Stimulated activated CD4-positive, alpha-beta T cell treated with anti-CD3 and anti-CD28 coated beads, Interleukin-12 subunit alpha, Interleukin-12 subunit beta, amount 100 ng/mL, for 4 hours (primary cell): ENCODE results near the gene SNCA.

ENCODE experiments used
- DNase-seq: peaks from one replicate; pipeline ENCODE4 v3.0.0-alpha.2; 2020

SNCA gene

GRCh38 chr4:89813197-89813596 lies 23.8 kb downstream of the SNCA start:
- DNase-seq: no peak

GRCh38 chr4:89807441-89808140 lies 29.4 kb downstream of the SNCA start:
- DNase-seq: no peak

GRCh38 chr4:89805297-89805696 lies 31.7 kb downstream of the SNCA start:
- DNase-seq: no peak

- DNase-seq: no peak
These were observed 33.0 kb downstream of the SNCA start for GRCh38 chr4:89803915-89804314.

GRCh38 chr4:89803036-89803435 lies 33.9 kb downstream of the SNCA start:
- DNase-seq: no peak

- no peak for DNase-seq
These were observed 36.3 kb downstream of the SNCA start for GRCh38 chr4:89800527-89801103.

- DNase-seq: no peak
These were observed 36.9 kb downstream of the SNCA start for GRCh38 chr4:89800012-89800516.

- DNase-seq: no peak
These were observed 37.9 kb downstream of the SNCA start for GRCh38 chr4:89799071-89799470.

GRCh38 chr4:89797117-89797516 lies 39.8 kb downstream of the SNCA start:
- DNase-seq: no peak

- DNase-seq: no peak
These were observed 48.5 kb downstream of the SNCA start for GRCh38 chr4:89788206-89789072.

- no peak for DNase-seq
These were observed 52.2 kb downstream of the SNCA start for GRCh38 chr4:89784686-89785231.

GRCh38 chr4:89781321-89781720 lies 55.6 kb downstream of the SNCA start:
- no peak for DNase-seq

- no peak for DNase-seq
These were observed 63.2 kb downstream of the SNCA start for GRCh38 chr4:89773805-89774204.

GRCh38 chr4:89769856-89770255 lies 67.1 kb downstream of the SNCA start:
- DNase-seq: no peak

- no peak for DNase-seq
These were observed 69.0 kb downstream of the SNCA start for GRCh38 chr4:89767924-89768323.

- DNase-seq: no peak
These were observed 71.0 kb downstream of the SNCA start for GRCh38 chr4:89765966-89766365.

- DNase-seq: no peak
These were observed 71.4 kb downstream of the SNCA start for GRCh38 chr4:89765528-89765927.

GRCh38 chr4:89762311-89762710 lies 74.7 kb downstream of the SNCA start:
- DNase-seq: no peak

GRCh38 chr4:89759426-89759825 lies 77.5 kb downstream of the SNCA start:
- no peak for DNase-seq

- DNase-seq: no peak
These were observed 79.7 kb downstream of the SNCA start for GRCh38 chr4:89757154-89757719.

GRCh38 chr4:89755220-89755619 lies 81.7 kb downstream of the SNCA start:
- no peak for DNase-seq

- DNase-seq: no peak
These were observed 82.4 kb downstream of the SNCA start for GRCh38 chr4:89754531-89754930.

- no peak for DNase-seq
These were observed 83.3 kb downstream of the SNCA start for GRCh38 chr4:89753601-89754066.
